GM18520 (cell line): ENCODE data around the gene XPR1.
"Not testable (repeated sequence)": the region's sequence is repeated elsewhere in the genome, so short reads cannot be mapped to it uniquely, and the experiment has no call there.

Experiments
- ATAC-seq: cut with Tn5 transposase; IDR thresholded peaks from one replicate; pipeline ENCODE4 v1.9.1; 2021; ENCODE audit not compliant: unreplicated experiment

Gene XPR1

GRCh38 chr1:180642781-180643180, 11.0 kb downstream of the XPR1 start:
- ATAC-seq, result no peak

- no peak for ATAC-seq
Observed at GRCh38 chr1:180643693-180644092, 11.9 kb downstream of the XPR1 start.

- ATAC-seq, result no peak
Observed at GRCh38 chr1:180644526-180645192, 12.8 kb downstream of the XPR1 start.

- not testable (repeated sequence) for ATAC-seq
Observed at GRCh38 chr1:180645261-180645660, 13.4 kb downstream of the XPR1 start.

- ATAC-seq, result no peak
Observed at GRCh38 chr1:180646093-180646492, 14.3 kb downstream of the XPR1 start.

GRCh38 chr1:180646547-180646946, 14.7 kb downstream of the XPR1 start:
- ATAC-seq, result no peak

- ATAC-seq, result no peak
Observed at GRCh38 chr1:180652792-180653191, 21.0 kb downstream of the XPR1 start.

- no peak for ATAC-seq
Observed at GRCh38 chr1:180662709-180663108, 30.9 kb downstream of the XPR1 start.

- ATAC-seq, result no peak
Observed at GRCh38 chr1:180670681-180671080, 38.9 kb downstream of the XPR1 start.

- no peak for ATAC-seq
Observed at GRCh38 chr1:180672105-180672504, 40.3 kb downstream of the XPR1 start.

GRCh38 chr1:180672505-180672904, 40.7 kb downstream of the XPR1 start:
- no peak for ATAC-seq

GRCh38 chr1:180674603-180675530, 43.0 kb downstream of the XPR1 start:
- ATAC-seq, result no peak

- ATAC-seq, result no peak
Observed at GRCh38 chr1:180675586-180675985, 43.8 kb downstream of the XPR1 start.

- ATAC-seq, result no peak
Observed at GRCh38 chr1:180680558-180681144, 48.8 kb downstream of the XPR1 start.

- ATAC-seq, result not testable (repeated sequence)
Observed at GRCh38 chr1:180683117-180683516, 51.3 kb downstream of the XPR1 start.

- no peak for ATAC-seq
Observed at GRCh38 chr1:180691322-180691913, 59.6 kb downstream of the XPR1 start.

- no peak for ATAC-seq
Observed at GRCh38 chr1:180693564-180694244, 61.9 kb downstream of the XPR1 start.

GRCh38 chr1:180695282-180695681, 63.5 kb downstream of the XPR1 start:
- no peak for ATAC-seq

- ATAC-seq, result no peak
Observed at GRCh38 chr1:180696361-180696760, 64.5 kb downstream of the XPR1 start.

GRCh38 chr1:180698580-180698979, 66.8 kb downstream of the XPR1 start:
- ATAC-seq, result no peak

GRCh38 chr1:180702376-180702775, 70.6 kb downstream of the XPR1 start:
- not testable (repeated sequence) for ATAC-seq
